SU-DHL-6 (cell line): ENCODE data around the gene PIGT.

ENCODE experiments used
- EZH2phosphoT487 ChIP-seq: fragments of 200-600 bp; sonication (generic), shearing (Covaris generic); conservative IDR thresholded peaks from 2 replicates; pipeline ENCODE4 v1.6.1; 2018; ENCODE audit warnings: mild to moderate bottlenecking, antibody characterized with exemption, low read length, moderate library complexity, mixed read lengths
- TF ChIP-seq, protein P1 (sequence below): fragments of 200-600 bp; sonication (generic); IDR thresholded peaks from one replicate; pipeline ENCODE4 v1.5.1; 2017; ENCODE audit warnings: antibody characterized with exemption, mild to moderate bottlenecking, low read length, moderate library complexity; ENCODE audit not compliant: insufficient read depth, poor library complexity, severe bottlenecking

DNA sequence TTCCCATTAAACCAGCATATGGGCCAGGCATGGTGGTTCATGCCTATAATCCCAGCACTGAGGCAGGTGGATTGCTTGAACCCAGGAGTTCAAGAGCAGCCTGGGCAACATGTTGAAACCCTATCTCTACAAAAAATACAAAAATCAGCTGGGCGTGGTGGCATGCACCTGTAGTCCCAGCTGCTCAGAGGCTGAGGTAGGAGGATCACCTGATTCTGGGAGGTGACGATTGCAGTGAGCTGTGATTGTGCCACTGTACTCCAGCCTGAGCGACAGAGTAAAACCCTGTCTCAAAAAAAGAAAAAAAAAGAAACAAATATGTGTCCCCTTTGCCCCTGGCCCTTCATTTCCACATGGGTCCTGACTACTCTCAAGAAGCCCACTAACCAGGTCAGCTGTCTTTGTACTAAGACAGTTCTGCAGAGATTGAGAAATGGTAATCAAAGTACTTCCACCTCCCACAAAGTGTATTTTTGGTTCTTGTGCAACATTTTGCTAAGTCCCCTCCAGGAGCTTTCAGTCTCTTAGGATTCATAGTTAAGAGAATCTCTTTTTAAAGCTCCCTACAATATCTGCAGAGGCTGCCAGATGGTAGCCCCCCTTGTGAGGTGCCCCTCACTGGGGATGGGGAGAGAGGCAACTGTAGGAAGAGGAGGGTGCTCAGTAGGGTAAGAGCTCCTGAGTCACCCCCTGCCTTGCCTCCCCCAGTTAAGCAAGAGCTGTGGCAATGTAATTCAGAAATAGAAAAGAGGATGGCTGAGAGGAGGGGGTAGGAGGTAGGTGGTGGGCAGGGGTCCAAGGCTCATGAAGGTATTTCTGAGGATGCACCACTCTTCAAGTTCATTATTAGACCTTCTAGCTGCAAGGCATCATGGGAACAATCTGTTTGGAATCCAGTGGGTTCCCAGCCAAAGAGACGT lies 37.1 kb downstream of the PIGT start:
- TF ChIP-seq, protein P1, sequence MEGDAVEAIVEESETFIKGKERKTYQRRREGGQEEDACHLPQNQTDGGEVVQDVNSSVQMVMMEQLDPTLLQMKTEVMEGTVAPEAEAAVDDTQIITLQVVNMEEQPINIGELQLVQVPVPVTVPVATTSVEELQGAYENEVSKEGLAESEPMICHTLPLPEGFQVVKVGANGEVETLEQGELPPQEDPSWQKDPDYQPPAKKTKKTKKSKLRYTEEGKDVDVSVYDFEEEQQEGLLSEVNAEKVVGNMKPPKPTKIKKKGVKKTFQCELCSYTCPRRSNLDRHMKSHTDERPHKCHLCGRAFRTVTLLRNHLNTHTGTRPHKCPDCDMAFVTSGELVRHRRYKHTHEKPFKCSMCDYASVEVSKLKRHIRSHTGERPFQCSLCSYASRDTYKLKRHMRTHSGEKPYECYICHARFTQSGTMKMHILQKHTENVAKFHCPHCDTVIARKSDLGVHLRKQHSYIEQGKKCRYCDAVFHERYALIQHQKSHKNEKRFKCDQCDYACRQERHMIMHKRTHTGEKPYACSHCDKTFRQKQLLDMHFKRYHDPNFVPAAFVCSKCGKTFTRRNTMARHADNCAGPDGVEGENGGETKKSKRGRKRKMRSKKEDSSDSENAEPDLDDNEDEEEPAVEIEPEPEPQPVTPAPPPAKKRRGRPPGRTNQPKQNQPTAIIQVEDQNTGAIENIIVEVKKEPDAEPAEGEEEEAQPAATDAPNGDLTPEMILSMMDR = no peak
- TF ChIP-seq EZH2phosphoT487 = no peak
